A549 (cell line): ENCODE data around the gene RNASEH1. TPM values are rescaled to one million over a fixed set of nuclear protein-coding genes. Genes with fewer than 3 reads are reported as not detected.

Experiments used
- ATAC-seq, 2 experiments: fragments of 200-7000 bp in 1 of 2; fragments of >200 bp in 1 of 2; cut with Nextera tagmentation in 1 of 2; cut with Tn5 transposase in 1 of 2; 3 replicates each; pipeline versions ENCODE4 v1.8.0 to v1.9.1; 2018 to 2020; ENCODE audit warnings: mild to moderate bottlenecking in 1 of 2, moderate library complexity in 1 of 2
- CTCF ChIA-PET: fragments of 300-600 bp; sonication (Branson Sonifier 250); formaldehyde crosslinking; extraction: SDS; loops from one replicate; lab custom pipeline; 2021; ENCODE audit warnings: antibody characterized with exemption, inconsistent platforms; lab: Yijun Ruan, JAX
- POLR2A ChIA-PET: fragments of 350-600 bp; formaldehyde crosslinking; extraction: SDS; loops from one replicate; lab custom pipeline; 2021; ENCODE audit warnings: antibody characterized with exemption, inconsistent platforms; lab: Yijun Ruan, JAX
- DNase-seq, 2 experiments: peaks; one replicate each; pipeline versions ENCODE4 v3.0.0 to v3.0.0-alpha.2; 2011 to 2016; ENCODE audit warnings: low read depth in 1 of 2, low spot score in 1 of 2
- FAIRE-seq: peaks from 2 replicates; lab custom pipeline; 2011; peaks lifted over from hg19 to GRCh38; lab: Jason Lieb, UNC
- H3K27ac ChIP-seq, 2 experiments: fragments of >200 bp; sonication (Bioruptor Twin); formaldehyde crosslinking; 3 replicates each; pipeline ENCODE4 v1.5.1; 2016 to 2017
- H3K4me1 ChIP-seq: fragments of >200 bp; sonication (Bioruptor Twin); formaldehyde crosslinking; 3 replicates; pipeline ENCODE4 v1.6.1; 2016
- H3K4me2 ChIP-seq: fragments of >200 bp; sonication (Bioruptor Twin); formaldehyde crosslinking; 3 replicates; pipeline ENCODE4 v1.6.1; 2016
- H3K4me3 ChIP-seq: fragments of >200 bp; sonication (Bioruptor Twin); formaldehyde crosslinking; 3 replicates; pipeline ENCODE4 v1.5.1; 2016
- H3K9me3 ChIP-seq: fragments of >200 bp; sonication (Bioruptor Twin); formaldehyde crosslinking; 3 replicates; pipeline ENCODE4 v1.6.1; 2016
- ATOH8 ChIP-seq: fragments of 250-450 bp; sonication (Bioruptor Pico); IDR thresholded peaks from 2 replicates; pipeline ENCODE4 v1.5.0; 2020; ENCODE audit warnings: low read depth, mild to moderate bottlenecking, moderate library complexity
- CBX8 ChIP-seq: fragments of 200-600 bp; sonication (generic); IDR thresholded peaks from 2 replicates; pipeline ENCODE4 v1.6.1; 2016
- CHD2 ChIP-seq: fragments of 150-350 bp; IDR thresholded peaks from 2 replicates; pipeline ENCODE4 v1.6.1; 2014; ENCODE audit warnings: low read length; ENCODE audit not compliant: partially characterized antibody
- E2F6 ChIP-seq: IDR thresholded peaks from 2 replicates; pipeline ENCODE4 v1.6.1; 2012; ENCODE audit warnings: low read depth, borderline replicate concordance
- EHF ChIP-seq: fragments of 250-450 bp; sonication (Bioruptor Pico); IDR thresholded peaks from 2 replicates; pipeline ENCODE4 v1.5.0; 2020; ENCODE audit warnings: mild to moderate bottlenecking
- FOSL2 ChIP-seq, 2 experiments: fragments of 450-650 bp in 1 of 2; fragments of >200 bp in 1 of 2; sonication (Bioruptor Twin) in 1 of 2; formaldehyde crosslinking; IDR thresholded peaks; 2 replicates each; pipeline versions ENCODE4 v1.5.0 to v1.6.1; 2016 to 2020; ENCODE audit warnings: mild to moderate bottlenecking in 1 of 2, moderate library complexity in 1 of 2
- FOXS1 ChIP-seq: fragments of 250-450 bp; sonication (Bioruptor Pico); IDR thresholded peaks from 2 replicates; pipeline ENCODE4 v1.5.0; 2020; ENCODE audit warnings: mild to moderate bottlenecking, moderate library complexity
- GATA3 ChIP-seq: IDR thresholded peaks from 2 replicates; pipeline ENCODE4 v1.6.1; 2012; ENCODE audit warnings: borderline replicate concordance
- HEYL ChIP-seq: fragments of 250-450 bp; sonication (Bioruptor Pico); IDR thresholded peaks from 2 replicates; pipeline ENCODE4 v1.8.0; 2021; ENCODE audit warnings: mild to moderate bottlenecking, moderate library complexity
- HMGXB4 ChIP-seq: fragments of 250-450 bp; sonication (Bioruptor Pico); IDR thresholded peaks from 2 replicates; pipeline ENCODE4 v1.5.0; 2021; ENCODE audit warnings: mild to moderate bottlenecking, moderate library complexity, borderline replicate concordance
- HOXA7 ChIP-seq: fragments of 250-450 bp; sonication (Bioruptor Pico); IDR thresholded peaks from 2 replicates; pipeline ENCODE4 v1.5.0; 2020; ENCODE audit warnings: mild to moderate bottlenecking, moderate library complexity
- KDM1A ChIP-seq: fragments of 200-600 bp; sonication (generic); IDR thresholded peaks from 2 replicates; pipeline ENCODE4 v1.6.1; 2016; ENCODE audit warnings: low read depth, mild to moderate bottlenecking
- KDM5A ChIP-seq: fragments of 200-600 bp; sonication (generic); IDR thresholded peaks from 2 replicates; pipeline ENCODE4 v1.6.1; 2016; ENCODE audit warnings: antibody characterized with exemption, mild to moderate bottlenecking
- MAX ChIP-seq: IDR thresholded peaks from 2 replicates; pipeline ENCODE4 v1.6.1; 2012
- MYC ChIP-seq: IDR thresholded peaks from 2 replicates; pipeline ENCODE4 v1.6.1; 2012; ENCODE audit warnings: mild to moderate bottlenecking, inconsistent platforms, low read length, improper control_type of control experiment, borderline replicate concordance
- NFE2L2 ChIP-seq: fragments of 150-350 bp; conservative IDR thresholded peaks from 2 replicates; pipeline ENCODE4 v1.6.1; 2014; ENCODE audit warnings: low read length
- NPAS2 ChIP-seq: fragments of 250-450 bp; sonication (Bioruptor Pico); IDR thresholded peaks from 2 replicates; pipeline ENCODE4 v1.8.0; 2022; ENCODE audit warnings: mild to moderate bottlenecking, moderate library complexity, borderline replicate concordance
- PBX3 ChIP-seq: IDR thresholded peaks from 2 replicates; pipeline ENCODE4 v1.6.1; 2012
- RAD21 ChIP-seq, 2 experiments: fragments of >200 bp in 1 of 2; sonication (Bioruptor Twin) in 1 of 2; formaldehyde crosslinking in 1 of 2; IDR thresholded peaks in 1 of 2; conservative IDR thresholded peaks in 1 of 2; 2 replicates in 1 of 2; 3 replicates in 1 of 2; pipeline ENCODE4 v1.6.1; 2012 to 2018; ENCODE audit warnings: inconsistent platforms in 1 of 2
- REST ChIP-seq: fragments of 200-600 bp; sonication (generic); IDR thresholded peaks from 2 replicates; pipeline ENCODE4 v1.6.1; 2016; ENCODE audit warnings: antibody characterized with exemption, mild to moderate bottlenecking, moderate library complexity
- RFX5 ChIP-seq: fragments of 450-650 bp; IDR thresholded peaks from 2 replicates; pipeline ENCODE4 v1.7.1; 2014; ENCODE audit warnings: antibody characterized with exemption, mild to moderate bottlenecking, moderate library complexity
- RNF2 ChIP-seq: fragments of 200-600 bp; sonication (generic); IDR thresholded peaks from 2 replicates; pipeline ENCODE4 v1.6.1; 2016; ENCODE audit warnings: low read depth, mild to moderate bottlenecking, antibody characterized with exemption, moderate library complexity, borderline replicate concordance
- TP53 ChIP-seq: fragments of 250-450 bp; sonication (Bioruptor Pico); IDR thresholded peaks from 2 replicates; pipeline ENCODE4 v1.5.0; 2021; ENCODE audit warnings: mild to moderate bottlenecking, moderate library complexity
- USF2 ChIP-seq: fragments of 450-650 bp; IDR thresholded peaks from 2 replicates; pipeline ENCODE4 v1.6.1; 2014; ENCODE audit warnings: antibody characterized with exemption
- ZNF302 ChIP-seq: fragments of 250-450 bp; sonication (Bioruptor Pico); IDR thresholded peaks from 2 replicates; pipeline ENCODE4 v1.9.0; 2021; ENCODE audit warnings: inconsistent platforms, mild to moderate bottlenecking, moderate library complexity
- ZSCAN20 ChIP-seq: fragments of 250-450 bp; sonication (Bioruptor Pico); IDR thresholded peaks from 2 replicates; pipeline ENCODE4 v1.8.0; 2022; ENCODE audit warnings: mild to moderate bottlenecking, moderate library complexity
- WGBS: methylation state at CpG from one replicate; pipeline ENCODE4 v1.1.6; 2017; ENCODE audit errors: missing lambda C conversion rate; 5-methylcytosine and 5-hydroxymethylcytosine counted together
- polyA plus RNA-seq, 4 experiments: library from polyadenylated mRNA; depleted of rRNA in 3 of 4; stranded (reverse); fragments of >200 nt; fragmentation: RNase III in 1 of 4; extraction: RNeasy Plus Mini Kit Qiagen cat#74134 plus additional on column Dnase treatment in 1 of 4; gene quantifications; 2 replicates in 3 of 4; 3 replicates in 1 of 4; pipeline ENCODE4 v1.2.3, GENCODE V29; 2011 to 2017

RNASEH1 gene
- polyA plus RNA-seq, 2 of the 4 experiments (the other 2 are of a cell fraction) = 54.3 to 55.3 TPM

- FAIRE-seq = no peak
- Histone ChIP-seq H3K4me1 (no peaks in the 10 kb centered on the region; the same call in 2 of the 3 replicates), H3K9me3 (no peaks in the 10 kb centered on the region), H3K27ac (no peak overlapping the region), H3K4me2 (no peak overlapping the region), H3K4me3 (no peak overlapping the region)
- TF ChIP-seq RAD21 (conservative IDR thresholded peaks at IDR 0.05 in 1 of 2, IDR thresholded peaks at IDR 0.05 in 1 of 2) = no peak
- TF ChIP-seq E2F6 = no peak
- TF ChIP-seq HOXA7 (CRISPR knock-in tag) = no peak
- no peak for TF ChIP-seq FOXS1 (CRISPR knock-in tag)
- TF ChIP-seq NFE2L2 = no peak
- no peak for TF ChIP-seq RFX5
- TF ChIP-seq HMGXB4 (CRISPR knock-in tag) = no peak
- no peak for TF ChIP-seq HEYL
- no peak for TF ChIP-seq MYC
- no peak for TF ChIP-seq NPAS2
- TF ChIP-seq KDM1A = no peak
- TF ChIP-seq RNF2 = no peak
- TF ChIP-seq ZSCAN20 = no peak
- no peak for TF ChIP-seq CHD2
- TF ChIP-seq FOSL2 (IDR thresholded peaks at IDR 0.05) = no peak
- TF ChIP-seq FOSL2 (CRISPR knock-in tag; IDR thresholded peaks at IDR 0.05) = no peak
- no peak for TF ChIP-seq USF2
- no peak for TF ChIP-seq PBX3
- TF ChIP-seq GATA3 = no peak
- POLR2A ChIA-PET = no interaction called here
- ATAC-seq = no peak
- DNase-seq = no peak
- WGBS = 86% methylated on average over 6 of the region's 6 CpGs
- CTCF ChIA-PET = no interaction called here
These were observed 39.4 kb upstream of the RNASEH1 start for GRCh38 chr2:3597567-3597966.

GRCh38 chr2:3596901-3597417, 38.8 kb upstream of the RNASEH1 start:
- Histone ChIP-seq H3K4me2 (no peak overlapping the region), H3K27ac (no peak overlapping the region), H3K4me1 (no peaks in the 10 kb centered on the region), H3K9me3 (no peaks in the 10 kb centered on the region), H3K4me3 (no peak overlapping the region)
- FAIRE-seq (no peak), ATAC-seq (no peak), DNase-seq (no peak)
- TF ChIP-seq REST = no peak
- TF ChIP-seq CBX8 = no peak
- no peak for TF ChIP-seq KDM5A
- no peak for TF ChIP-seq MAX
- no peak for TF ChIP-seq NFE2L2
- TF ChIP-seq NPAS2 = no peak
- TF ChIP-seq MYC = no peak
- no peak for TF ChIP-seq ATOH8
- TF ChIP-seq ZNF302 (CRISPR knock-in tag) = no peak
- TF ChIP-seq HEYL = no peak
- TF ChIP-seq TP53 (CRISPR knock-in tag) = no peak
- no peak for TF ChIP-seq CHD2
- no peak for TF ChIP-seq EHF (CRISPR knock-in tag)
- TF ChIP-seq PBX3 = no peak
- WGBS = 79% methylated on average over 16 of the region's 16 CpGs
- ChIA-PET POLR2A (no interaction called here), CTCF (interaction anchor here (0.7 kb wide), 1 partner anchor 61 kb away, joined by 4 read pairs; no protein-coding TSS in a partner anchor)
